HepG2 (cell line): ENCODE data around the gene PPP4R4. TPM values are rescaled to one million over a fixed set of nuclear protein-coding genes. Genes with fewer than 3 reads are reported as not detected.
A peak's percentile ranks its signal among the peaks of the same experiment; 100 is the strongest.

Source experiments
- ATAC-seq: fragments of 200-7000 bp; cut with Tn5 transposase; 3 replicates; pipeline ENCODE4 v1.9.1; 2020; ENCODE audit warnings: mild to moderate bottlenecking, moderate library complexity
- BruUV-seq: library from RNA; stranded (reverse); fragments of 400-500 nt; replicated peaks from 2 replicates; lab custom pipeline; 2021; lab: Mats Ljungman, UMichigan
- CTCF ChIA-PET: fragments of 300-600 bp; formaldehyde crosslinking; extraction: SDS; loops from one replicate; lab custom pipeline; 2021; ENCODE audit warnings: low total read pairs, inconsistent platforms, low intra/inter-chr PET ratio; lab: Yijun Ruan, JAX
- POLR2A ChIA-PET: fragments of 350-600 bp; sonication (Branson Sonifier 250); formaldehyde crosslinking; loops from one replicate; lab custom pipeline; 2020; ENCODE audit warnings: antibody characterized with exemption, inconsistent platforms; lab: Yijun Ruan, JAX
- DNase-seq: peaks from one replicate; pipeline ENCODE4 v3.0.0-alpha.2; 2015; ENCODE audit warnings: low spot score
- FAIRE-seq: peaks from 3 replicates; lab custom pipeline; 2011; peaks lifted over from hg19 to GRCh38; lab: Jason Lieb, UNC
- H2AFZ ChIP-seq: one replicate; pipeline ENCODE4 v1.6.1; 2011; ENCODE audit warnings: low read length, inconsistent platforms
- H3K27ac ChIP-seq: fragments of 300-600 bp; 3 replicates; pipeline ENCODE4 v1.8.0; 2011; ENCODE audit warnings: mixed run types, mild to moderate bottlenecking, mixed read lengths, low read length, inconsistent platforms; ENCODE audit not compliant: insufficient read depth; ENCODE audit errors: extremely low read length
- H3K27me3 ChIP-seq, 2 experiments: fragments of 200-600 bp in 1 of 2; 2 replicates in 1 of 2; 3 replicates in 1 of 2; pipeline versions ENCODE4 v1.6.0 to v1.8.0; 2011; ENCODE audit warnings: low read length in 2 of 2, mild to moderate bottlenecking in 2 of 2, moderate library complexity in 2 of 2, inconsistent platforms in 1 of 2; ENCODE audit not compliant: insufficient read depth in 2 of 2, control insufficient read depth in 1 of 2
- H3K36me3 ChIP-seq, 2 experiments: fragments of 200-600 bp in 1 of 2; replicated peaks in 1 of 2; 2 replicates in 1 of 2; 3 replicates in 1 of 2; pipeline versions ENCODE4 v1.5.1 to v1.8.0; 2011; ENCODE audit warnings: low read length in 2 of 2, inconsistent platforms in 1 of 2; ENCODE audit not compliant: insufficient read depth in 2 of 2, control insufficient read depth in 1 of 2
- H3K4me1 ChIP-seq: 2 replicates; pipeline ENCODE4 v1.5.1; 2012; ENCODE audit warnings: low read length, inconsistent platforms; ENCODE audit not compliant: insufficient read depth
- H3K4me2 ChIP-seq: 2 replicates; pipeline ENCODE4 v1.6.0; 2011; ENCODE audit warnings: low read depth, low read length, inconsistent platforms
- H3K4me3 ChIP-seq, 3 experiments: fragments of 200-600 bp in 1 of 3; sonication (generic), shearing (Covaris generic) in 1 of 3; replicated peaks in 1 of 3; 2 replicates each; pipeline ENCODE4 v1.5.1; 2011 to 2016; ENCODE audit warnings: low read length in 3 of 3, inconsistent platforms in 2 of 3, low read depth in 2 of 3, mild to moderate bottlenecking in 2 of 3, control low read depth in 1 of 3, mixed read lengths in 1 of 3; ENCODE audit not compliant: insufficient read depth in 1 of 3
- H3K79me2 ChIP-seq: one replicate; pipeline ENCODE4 v1.6.1; 2011; ENCODE audit warnings: low read length, inconsistent platforms; ENCODE audit not compliant: insufficient read depth
- H3K9ac ChIP-seq: 2 replicates; pipeline ENCODE4 v1.6.0; 2011; ENCODE audit warnings: mild to moderate bottlenecking, low read depth, low read length, inconsistent platforms; ENCODE audit not compliant: insufficient read depth
- H3K9me3 ChIP-seq: 2 replicates; pipeline ENCODE4 v1.5.1; 2012; ENCODE audit warnings: mild to moderate bottlenecking, low read length
- H4K20me1 ChIP-seq: 2 replicates; pipeline ENCODE4 v1.6.0; 2011; ENCODE audit warnings: inconsistent platforms, mild to moderate bottlenecking, low read length, moderate library complexity; ENCODE audit not compliant: insufficient read depth
- AGO2 ChIP-seq: fragments of 200-400 bp; formaldehyde crosslinking; optimal IDR thresholded peaks from 2 replicates; pipeline ENCODE3; 2017; ENCODE audit warnings: mild to moderate bottlenecking, low read depth, low read length, moderate library complexity
- BORCS8-MEF2B ChIP-seq: sonication (generic); formaldehyde crosslinking; IDR thresholded peaks from 2 replicates; pipeline ENCODE4 v1.8.0; 2022; ENCODE audit warnings: mild to moderate bottlenecking, missing genetic modification reagents
- MIER3 ChIP-seq: IDR thresholded peaks from 2 replicates; pipeline ENCODE4 v1.6.1; 2016; ENCODE audit warnings: missing compliant biosample characterization, borderline replicate concordance
- SIN3B ChIP-seq: fragments of 150-350 bp; IDR thresholded peaks from 2 replicates; pipeline ENCODE4 v1.6.1; 2014; ENCODE audit warnings: low read length
- ZBTB34 ChIP-seq: sonication (generic); formaldehyde crosslinking; IDR thresholded peaks from 2 replicates; pipeline ENCODE4 v1.8.0; 2022; ENCODE audit warnings: mild to moderate bottlenecking, missing genetic modification reagents
- ZNF335 ChIP-seq: sonication (generic); formaldehyde crosslinking; IDR thresholded peaks from 2 replicates; pipeline ENCODE4 v1.4.0; 2020; ENCODE audit warnings: missing genetic modification reagents
- ZNF678 ChIP-seq: sonication (generic); formaldehyde crosslinking; IDR thresholded peaks from 2 replicates; pipeline ENCODE4 v1.4.0; 2020; ENCODE audit warnings: mild to moderate bottlenecking, missing genetic modification reagents
- ZNF839 ChIP-seq: sonication (generic); formaldehyde crosslinking; IDR thresholded peaks from 2 replicates; pipeline ENCODE4 v1.4.0; 2020; ENCODE audit warnings: missing genetic modification reagents, mild to moderate bottlenecking, borderline replicate concordance
- WGBS: methylation state at CpG from one replicate; pipeline ENCODE4 v1.1.6; 2017; ENCODE audit warnings: low lambda C conversion rate; 5-methylcytosine and 5-hydroxymethylcytosine counted together
- in situ Hi-C: cut with HindIII; loops from 2 replicates; pipeline ENCODE4 v1.10.0; 2017; ENCODE audit warnings: low pct_unique_long_range_greater_than_20kb; ENCODE audit not compliant: extremely low pct_ligation_motif_present
- intact Hi-C: fragments of 100-400 bp; cut with micrococcal nuclease; formaldehyde crosslinking; loops from one replicate; pipeline ENCODE4 v1.10.0; 2022; ENCODE audit not compliant: unreplicated experiment
- polyA plus RNA-seq, 8 experiments: library from polyadenylated mRNA; depleted of rRNA in 3 of 8; stranded (reverse) in 7 of 8; unstranded in 1 of 8; fragments of >200 nt; fragmentation: Illumina TruSeq in 4 of 8; extraction: Trizol in 4 of 8; gene quantifications; 2 replicates each; pipeline versions ENCODE4 v1.2.1 to v1.2.3, GENCODE V29; 2011 to 2016; ENCODE audit warnings: low read depth in 4 of 8, missing spikeins in 1 of 8, mixed read lengths in 1 of 8; ENCODE audit not compliant: insufficient read depth in 1 of 8
- total RNA-seq, 5 experiments: library from RNA; depleted of rRNA; stranded (reverse); fragments of >200 nt; fragmentation: Illumina TruSeq; extraction: Trizol; gene quantifications; 2 replicates each; pipeline ENCODE4 v1.2.3, GENCODE V29; 2016; ENCODE audit warnings: low read depth in 1 of 5

The PPP4R4 gene
- total and polyA plus RNA-seq, 2 of the 13 experiments (the other 11 are each of a cell fraction or from before 2014, with no cell fraction given), result 9.5 to 19.8 TPM

- Histone ChIP-seq H3K27ac (peak overlapping the region; percentile 97), H2AFZ (no peak overlapping the region), H3K4me2 (peak overlapping the region; percentile 98), H3K4me1 (peaks cover 96% of the 10 kb centered on the region), H3K79me2 (peaks cover 27% of the 10 kb centered on the region), H3K9me3 (no peaks in the 10 kb centered on the region), H3K9ac (peak overlapping the region; percentile 68), H3K36me3 (peaks cover 3 to 7% of the 10 kb centered on the region in 2 experiments; a peak in 3 of 5 replicates), H4K20me1 (no peaks in the 10 kb centered on the region), H3K27me3 (no peaks in the 10 kb centered on the region; a peak in 1 of 5 replicates), H3K4me3 (peak overlapping the region in 2 of 3 experiments; percentile 7 to 56; a peak in 2 of 6 replicates)
- DNase-seq, result no peak
- ChIA-PET CTCF (no interaction called here), POLR2A (interaction anchor here (0.7 to 4.9 kb wide), 44 partner anchors 11 to 334 kb away, joined by 3 to 122 read pairs (median 4); partner anchors contain the start of genes DDX24, IFI27L1, PPP4R4 and SERPINA1)
- in situ Hi-C loops (no loop called here), intact Hi-C loops (loop anchor here (1.0 to 5.0 kb wide), 2 partner anchors 16 to 156 kb away; no protein-coding TSS in a partner anchor)
- 64% methylated on average over 3 of the region's 3 CpGs for WGBS
- FAIRE-seq, result no peak
- ATAC-seq, result no peak
- TF ChIP-seq ZNF335 (CRISPR knock-in tag) (no peak), ZNF839 (CRISPR knock-in tag) (no peak), ZBTB34 (0 out of 2 replicates have a peak, but pooled peaks have one; percentile 2), AGO2 (peak; percentile 19), ZNF678 (CRISPR knock-in tag) (0 out of 2 replicates have a peak, but pooled peaks have one; percentile 1), BORCS8-MEF2B (CRISPR knock-in tag) (0 out of 2 replicates have a peak, but pooled peaks have one; percentile 3), MIER3 (CRISPR knock-in tag) (no peak), SIN3B (no peak)
- TSS peak; percentile 63 for BruUV-seq
Observed at GRCh38 chr14:94293578-94293924, 119.4 kb downstream of the PPP4R4 start.
